SK-N-SH (cell line): ENCODE data around the gene ABCC4. TPM values are rescaled to one million over a fixed set of nuclear protein-coding genes. Genes with fewer than 3 reads are reported as not detected.

Experiments
- CTCF ChIA-PET: fragments of 300-600, 350-600 bp; formaldehyde crosslinking; extraction: SDS; loops from one replicate; lab custom pipeline; 2021; lab: Yijun Ruan, JAX
- POLR2A ChIA-PET: fragments of 350-600 bp; sonication (Branson Sonifier 250); formaldehyde crosslinking; extraction: SDS; loops from one replicate; lab custom pipeline; 2020; ENCODE audit warnings: antibody characterized with exemption, inconsistent platforms; lab: Yijun Ruan, JAX
- DNase-seq: peaks from one replicate; pipeline ENCODE4 v3.0.0; 2012
- H2AFZ ChIP-seq: fragments of 200-600 bp; sonication (generic); 2 replicates; pipeline ENCODE4 v1.8.1; 2016; ENCODE audit warnings: antibody characterized with exemption, mild to moderate bottlenecking, low read depth
- H3F3A ChIP-seq: fragments of 200-600 bp; sonication (generic); replicated peaks from 2 replicates; pipeline ENCODE3; 2016; ENCODE audit warnings: antibody characterized with exemption, mild to moderate bottlenecking; ENCODE audit not compliant: insufficient read depth
- H3K27ac ChIP-seq, 2 experiments: fragments of 200-500 bp in 1 of 2; fragments of 200-600 bp in 1 of 2; sonication (Bioruptor generic) in 1 of 2; sonication (generic), shearing (Covaris generic) in 1 of 2; 2 replicates each; pipeline versions ENCODE4 v1.5.1 to v1.6.1; 2014 to 2016; ENCODE audit warnings: low read depth in 2 of 2, inconsistent platforms in 1 of 2, low read length in 1 of 2, mild to moderate bottlenecking in 1 of 2, mixed read lengths in 1 of 2
- H3K27me3 ChIP-seq: fragments of 200-600 bp; sonication (generic), shearing (Covaris generic); 2 replicates; pipeline ENCODE4 v1.6.1; 2016; ENCODE audit warnings: mixed run types; ENCODE audit not compliant: insufficient read depth
- H3K36me3 ChIP-seq, 2 experiments: fragments of 200-500 bp in 1 of 2; fragments of 200-600 bp in 1 of 2; sonication (Bioruptor generic) in 1 of 2; sonication (generic) in 1 of 2; replicated peaks in 1 of 2; 2 replicates each; pipeline versions ENCODE3 to v1.5.1; 2014 to 2016; ENCODE audit warnings: low read length in 1 of 2, mild to moderate bottlenecking in 1 of 2; ENCODE audit not compliant: insufficient read depth in 2 of 2, control insufficient read depth in 1 of 2
- H3K4me1 ChIP-seq, 2 experiments: fragments of 200-500 bp in 1 of 2; fragments of 200-600 bp in 1 of 2; sonication (Bioruptor generic) in 1 of 2; sonication (generic), shearing (Covaris generic) in 1 of 2; 2 replicates each; pipeline versions ENCODE4 v1.5.1 to v1.6.1; 2014 to 2016; ENCODE audit warnings: low read depth in 1 of 2, low read length in 1 of 2, mixed run types in 1 of 2; ENCODE audit not compliant: insufficient read depth in 2 of 2, control insufficient read depth in 1 of 2
- H3K4me2 ChIP-seq: fragments of 200-600 bp; sonication (generic), shearing (Covaris generic); 2 replicates; pipeline ENCODE4 v1.6.1; 2017; ENCODE audit warnings: mixed run types
- H3K4me3 ChIP-seq, 2 experiments: fragments of 200-500 bp in 1 of 2; fragments of 200-600 bp in 1 of 2; sonication (Bioruptor generic) in 1 of 2; sonication (generic), shearing (Covaris generic) in 1 of 2; 2 replicates each; pipeline versions ENCODE4 v1.5.1 to v1.8.1; 2014 to 2016; ENCODE audit warnings: low read depth in 2 of 2, inconsistent platforms in 1 of 2, low read length in 1 of 2, mild to moderate bottlenecking in 1 of 2, mixed read lengths in 1 of 2, moderate library complexity in 1 of 2
- H3K79me2 ChIP-seq: fragments of 200-600 bp; sonication (generic); 2 replicates; pipeline ENCODE4 v1.8.1; 2017; ENCODE audit warnings: mild to moderate bottlenecking; ENCODE audit not compliant: insufficient read depth
- H3K9ac ChIP-seq: fragments of 200-600 bp; sonication (generic); 2 replicates; pipeline ENCODE4 v1.6.1; 2017; ENCODE audit warnings: mixed run types
- H3K9me2 ChIP-seq: fragments of 200-600 bp; sonication (generic); 2 replicates; pipeline ENCODE4 v1.6.1; 2017; ENCODE audit warnings: mixed run types
- H3K9me3 ChIP-seq: fragments of 200-600 bp; sonication (generic); 2 replicates; pipeline ENCODE4 v1.6.1; 2017; ENCODE audit warnings: mixed run types, mild to moderate bottlenecking, moderate library complexity
- H4K20me1 ChIP-seq: fragments of 200-600 bp; sonication (generic); 2 replicates; pipeline ENCODE4 v1.6.1; 2017; ENCODE audit warnings: mild to moderate bottlenecking, mixed run types; ENCODE audit not compliant: insufficient read depth
- CHD2 ChIP-seq: fragments of 150-350 bp; IDR thresholded peaks from 2 replicates; pipeline ENCODE4 v1.6.1; 2018; ENCODE audit warnings: low read length; ENCODE audit not compliant: partially characterized antibody
- EP300 ChIP-seq, 2 experiments: IDR thresholded peaks; 2 replicates each; pipeline versions ENCODE4 v1.4.0 to v1.6.1; 2012; ENCODE audit warnings: borderline replicate concordance in 1 of 2, low read depth in 1 of 2, low read length in 1 of 2
- EZH2phosphoT487 ChIP-seq: fragments of 200-600 bp; sonication (generic); IDR thresholded peaks from 2 replicates; pipeline ENCODE4 v1.6.1; 2017; ENCODE audit warnings: low read depth, mixed run types, mild to moderate bottlenecking, antibody characterized with exemption, moderate library complexity, borderline replicate concordance
- FOXM1 ChIP-seq: IDR thresholded peaks from 2 replicates; pipeline ENCODE4 v1.4.0; 2012; ENCODE audit warnings: low read depth, mild to moderate bottlenecking
- GATA2 ChIP-seq: sonication (generic); formaldehyde crosslinking; IDR thresholded peaks from 2 replicates; pipeline ENCODE4 v1.5.0; 2020; ENCODE audit warnings: mild to moderate bottlenecking, missing genetic modification reagents
- JUND ChIP-seq: IDR thresholded peaks from 2 replicates; pipeline ENCODE4 v1.4.0; 2012
- MEF2A ChIP-seq: IDR thresholded peaks from 2 replicates; pipeline ENCODE4 v1.4.0; 2012; ENCODE audit warnings: low read depth, borderline replicate concordance
- NFIC ChIP-seq: IDR thresholded peaks from 2 replicates; pipeline ENCODE4 v1.4.0; 2012; ENCODE audit warnings: borderline replicate concordance
- NRF1 ChIP-seq: IDR thresholded peaks from 2 replicates; pipeline ENCODE4 v1.6.1; 2012; ENCODE audit warnings: low read depth, mild to moderate bottlenecking, low read length
- RAD21 ChIP-seq: IDR thresholded peaks from 2 replicates; pipeline ENCODE4 v1.6.1; 2012; ENCODE audit warnings: mild to moderate bottlenecking, low read length
- RCOR1 ChIP-seq: fragments of 150-350 bp; IDR thresholded peaks from 2 replicates; pipeline ENCODE4 v1.6.1; 2017; ENCODE audit warnings: antibody characterized with exemption, low read length
- RFX5 ChIP-seq: IDR thresholded peaks from 2 replicates; pipeline ENCODE4 v1.6.1; 2012; ENCODE audit warnings: mild to moderate bottlenecking, improper control_type of control experiment, low read length
- SIN3A ChIP-seq: IDR thresholded peaks from 2 replicates; pipeline ENCODE4 v1.6.1; 2012; ENCODE audit warnings: low read depth, mild to moderate bottlenecking, low read length, moderate library complexity, borderline replicate concordance
- TAF1 ChIP-seq: IDR thresholded peaks from 2 replicates; pipeline ENCODE4 v1.6.1; 2012; ENCODE audit warnings: low read depth, mild to moderate bottlenecking, low read length, moderate library complexity, borderline replicate concordance
- TCF12 ChIP-seq: IDR thresholded peaks from 2 replicates; pipeline ENCODE4 v1.4.0; 2012
- TEAD4 ChIP-seq: IDR thresholded peaks from 2 replicates; pipeline ENCODE4 v1.4.0; 2012; ENCODE audit warnings: mild to moderate bottlenecking, borderline replicate concordance; ENCODE audit not compliant: insufficient read depth
- YY1 ChIP-seq: IDR thresholded peaks from 2 replicates; pipeline ENCODE4 v1.4.0; 2012; ENCODE audit warnings: low read depth, mild to moderate bottlenecking
- whole genome bisulfite sequencing: methylation state at CpG from one replicate; pipeline ENCODE4 v1.1.6; 2017; ENCODE audit warnings: low lambda C conversion rate; 5-methylcytosine and 5-hydroxymethylcytosine counted together
- polyA plus RNA-seq, 3 experiments: library from polyadenylated mRNA; depleted of rRNA; stranded (reverse); fragments of >200 nt; gene quantifications; 2 replicates each; pipeline ENCODE4 v1.2.3, GENCODE V29; 2012
- TF ChIP-seq, protein P1 (sequence below): fragments of 200-600 bp; sonication (generic); IDR thresholded peaks from 2 replicates; pipeline ENCODE4 v1.6.1; 2017; ENCODE audit warnings: antibody characterized with exemption, mild to moderate bottlenecking, moderate library complexity
- TF ChIP-seq, protein P2 (sequence below): IDR thresholded peaks from 2 replicates; pipeline ENCODE4 v1.6.1; 2012; ENCODE audit warnings: mild to moderate bottlenecking, low read depth, low read length, moderate library complexity
- TF ChIP-seq, protein P3 (sequence below): fragments of 150-350 bp; IDR thresholded peaks from 2 replicates; pipeline ENCODE4 v1.6.1; 2016; ENCODE audit warnings: mild to moderate bottlenecking, low read depth, low read length

ABCC4 gene
- polyA plus RNA-seq, 1 of the 3 experiments (the other 2 are of a cell fraction): 7.8 TPM

DNA sequence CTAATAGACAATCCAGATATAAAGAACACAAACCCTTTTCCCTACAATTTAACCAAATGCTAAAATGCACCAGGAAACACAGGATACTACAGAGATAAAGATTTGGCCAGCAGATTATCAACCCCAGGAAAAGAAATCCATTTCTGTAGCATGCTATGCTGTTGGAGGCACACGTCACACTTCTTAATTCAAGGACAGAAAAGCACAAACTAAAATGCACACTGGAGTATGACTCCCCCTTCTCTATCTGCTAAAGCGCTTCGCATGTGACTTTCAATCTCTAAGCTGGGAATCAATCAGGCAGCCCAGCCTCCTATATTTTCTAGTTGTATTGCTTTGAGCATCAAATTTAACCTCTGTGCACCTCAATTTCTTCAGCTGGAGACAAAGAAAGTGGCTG lies 22.2 kb downstream of the ABCC4 start:
- H3K9me2 ChIP-seq: no peaks in the 10 kb centered on the region
- H3K9ac ChIP-seq: no peak overlapping the region
- H3K4me2 ChIP-seq: no peak overlapping the region
- H3K9me3 ChIP-seq: no peaks in the 10 kb centered on the region
- TF ChIP-seq, protein P1, sequence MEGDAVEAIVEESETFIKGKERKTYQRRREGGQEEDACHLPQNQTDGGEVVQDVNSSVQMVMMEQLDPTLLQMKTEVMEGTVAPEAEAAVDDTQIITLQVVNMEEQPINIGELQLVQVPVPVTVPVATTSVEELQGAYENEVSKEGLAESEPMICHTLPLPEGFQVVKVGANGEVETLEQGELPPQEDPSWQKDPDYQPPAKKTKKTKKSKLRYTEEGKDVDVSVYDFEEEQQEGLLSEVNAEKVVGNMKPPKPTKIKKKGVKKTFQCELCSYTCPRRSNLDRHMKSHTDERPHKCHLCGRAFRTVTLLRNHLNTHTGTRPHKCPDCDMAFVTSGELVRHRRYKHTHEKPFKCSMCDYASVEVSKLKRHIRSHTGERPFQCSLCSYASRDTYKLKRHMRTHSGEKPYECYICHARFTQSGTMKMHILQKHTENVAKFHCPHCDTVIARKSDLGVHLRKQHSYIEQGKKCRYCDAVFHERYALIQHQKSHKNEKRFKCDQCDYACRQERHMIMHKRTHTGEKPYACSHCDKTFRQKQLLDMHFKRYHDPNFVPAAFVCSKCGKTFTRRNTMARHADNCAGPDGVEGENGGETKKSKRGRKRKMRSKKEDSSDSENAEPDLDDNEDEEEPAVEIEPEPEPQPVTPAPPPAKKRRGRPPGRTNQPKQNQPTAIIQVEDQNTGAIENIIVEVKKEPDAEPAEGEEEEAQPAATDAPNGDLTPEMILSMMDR: no peak
- TF ChIP-seq EP300 (IDR thresholded peaks at IDR 0.05; ENCODE audit: borderline replicate concordance in 1 of 2, low read depth in 1 of 2, low read length in 1 of 2): no peak
- TF ChIP-seq TAF1: no peak
- no peak for TF ChIP-seq RFX5
- TF ChIP-seq CHD2: no peak
- TF ChIP-seq NRF1: no peak
- no peak for TF ChIP-seq TEAD4
- TF ChIP-seq EZH2phosphoT487: no peak
- TF ChIP-seq JUND: no peak
- TF ChIP-seq TCF12: no peak
- TF ChIP-seq YY1: no peak
- TF ChIP-seq MEF2A: no peak
- TF ChIP-seq, protein P2, sequence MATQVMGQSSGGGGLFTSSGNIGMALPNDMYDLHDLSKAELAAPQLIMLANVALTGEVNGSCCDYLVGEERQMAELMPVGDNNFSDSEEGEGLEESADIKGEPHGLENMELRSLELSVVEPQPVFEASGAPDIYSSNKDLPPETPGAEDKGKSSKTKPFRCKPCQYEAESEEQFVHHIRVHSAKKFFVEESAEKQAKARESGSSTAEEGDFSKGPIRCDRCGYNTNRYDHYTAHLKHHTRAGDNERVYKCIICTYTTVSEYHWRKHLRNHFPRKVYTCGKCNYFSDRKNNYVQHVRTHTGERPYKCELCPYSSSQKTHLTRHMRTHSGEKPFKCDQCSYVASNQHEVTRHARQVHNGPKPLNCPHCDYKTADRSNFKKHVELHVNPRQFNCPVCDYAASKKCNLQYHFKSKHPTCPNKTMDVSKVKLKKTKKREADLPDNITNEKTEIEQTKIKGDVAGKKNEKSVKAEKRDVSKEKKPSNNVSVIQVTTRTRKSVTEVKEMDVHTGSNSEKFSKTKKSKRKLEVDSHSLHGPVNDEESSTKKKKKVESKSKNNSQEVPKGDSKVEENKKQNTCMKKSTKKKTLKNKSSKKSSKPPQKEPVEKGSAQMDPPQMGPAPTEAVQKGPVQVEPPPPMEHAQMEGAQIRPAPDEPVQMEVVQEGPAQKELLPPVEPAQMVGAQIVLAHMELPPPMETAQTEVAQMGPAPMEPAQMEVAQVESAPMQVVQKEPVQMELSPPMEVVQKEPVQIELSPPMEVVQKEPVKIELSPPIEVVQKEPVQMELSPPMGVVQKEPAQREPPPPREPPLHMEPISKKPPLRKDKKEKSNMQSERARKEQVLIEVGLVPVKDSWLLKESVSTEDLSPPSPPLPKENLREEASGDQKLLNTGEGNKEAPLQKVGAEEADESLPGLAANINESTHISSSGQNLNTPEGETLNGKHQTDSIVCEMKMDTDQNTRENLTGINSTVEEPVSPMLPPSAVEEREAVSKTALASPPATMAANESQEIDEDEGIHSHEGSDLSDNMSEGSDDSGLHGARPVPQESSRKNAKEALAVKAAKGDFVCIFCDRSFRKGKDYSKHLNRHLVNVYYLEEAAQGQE: no peak
- no peak for TF ChIP-seq FOXM1
- no peak for TF ChIP-seq RAD21
- no peak for TF ChIP-seq SIN3A
- TF ChIP-seq, protein P3, sequence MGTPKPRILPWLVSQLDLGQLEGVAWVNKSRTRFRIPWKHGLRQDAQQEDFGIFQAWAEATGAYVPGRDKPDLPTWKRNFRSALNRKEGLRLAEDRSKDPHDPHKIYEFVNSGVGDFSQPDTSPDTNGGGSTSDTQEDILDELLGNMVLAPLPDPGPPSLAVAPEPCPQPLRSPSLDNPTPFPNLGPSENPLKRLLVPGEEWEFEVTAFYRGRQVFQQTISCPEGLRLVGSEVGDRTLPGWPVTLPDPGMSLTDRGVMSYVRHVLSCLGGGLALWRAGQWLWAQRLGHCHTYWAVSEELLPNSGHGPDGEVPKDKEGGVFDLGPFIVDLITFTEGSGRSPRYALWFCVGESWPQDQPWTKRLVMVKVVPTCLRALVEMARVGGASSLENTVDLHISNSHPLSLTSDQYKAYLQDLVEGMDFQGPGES: no peak
- TF ChIP-seq GATA2: no peak
- no peak for TF ChIP-seq NFIC
- no peak for TF ChIP-seq RCOR1
- peaks cover 2 to 6% of the 10 kb centered on the region in 2 experiments; a peak in 2 of 4 replicates for H3K4me1 ChIP-seq
- no peak overlapping the region for H3K27ac ChIP-seq
- H3F3A ChIP-seq: peaks cover 11% of the 10 kb centered on the region
- no peaks in the 10 kb centered on the region for H4K20me1 ChIP-seq
- no peak overlapping the region for H2AFZ ChIP-seq
- no peak for DNase-seq
- no peaks in the 10 kb centered on the region for H3K36me3 ChIP-seq
- ChIA-PET POLR2A (interaction anchor here (0.5 kb wide), 1 partner anchor 55 kb away, joined by 3 read pairs; no protein-coding TSS in a partner anchor), CTCF (interaction anchor here (1.7 to 3.3 kb wide), 3 partner anchors 18 to 89 kb away, joined by 4 to 11 read pairs (median 9); no protein-coding TSS in a partner anchor)
- H3K4me3 ChIP-seq: no peak overlapping the region
- WGBS: 98% methylated on average over 3 of the region's 3 CpGs
- no peaks in the 10 kb centered on the region for H3K27me3 ChIP-seq
- peaks cover 31% of the 10 kb centered on the region for H3K79me2 ChIP-seq
